ENCODE results near the gene TGIF2LY. TPM values are rescaled to one million over a fixed set of nuclear protein-coding genes. Genes with fewer than 3 reads are reported as not detected.

Gene TGIF2LY
- not detected in 2 replicates for polyA plus RNA-seq

GRCh38 chrY:3578767-3579166 lies at the start of gene TGIF2LY:
Gene TGIF2LY (plus strand): TSS chrY:3579067. CDS start chrY:3579245, 178 bp downstream.

Measured in Purkinje cell (primary cell).